ENCODE results near the gene GABBR2.
"Not testable (repeated sequence)": the region's sequence is repeated elsewhere in the genome, so short reads cannot be mapped to it uniquely, and the experiment has no call there.

GRCh38 chr9:98283143-98283542 is 425.6 kb downstream of the GABBR2 start:
- TF ChIP-seq CTCF, POLR2AphosphoS5, POLR2A, EP300 (IDR thresholded peaks at IDR 0.05): not testable (repeated sequence)

All from suprapubic skin (tissue), 4 donors.